AG04450 (cell line): ENCODE measurements around the gene PROSER2. TPM values are rescaled to one million over a fixed set of nuclear protein-coding genes. Genes with fewer than 3 reads are reported as not detected.

Source experiments
- CTCF ChIA-PET: fragments of 300-600, 350-600 bp; formaldehyde crosslinking; extraction: SDS; loops from one replicate; lab custom pipeline; 2022; ENCODE audit warnings: antibody characterized with exemption, inconsistent platforms; lab: Charles Lee
- POLR2A ChIA-PET: fragments of 350-600 bp; formaldehyde crosslinking; extraction: SDS; loops from one replicate; lab custom pipeline; 2021; ENCODE audit warnings: antibody characterized with exemption, inconsistent platforms; lab: Yijun Ruan, JAX
- DNase-seq: peaks from one replicate; pipeline ENCODE4 v3.0.0-alpha.2; 2011; ENCODE audit warnings: low read depth, low spot score
- H3K27ac ChIP-seq: one replicate; pipeline ENCODE4 v1.5.1; 2012; ENCODE audit warnings: low read depth, low read length, control low read depth
- H3K27me3 ChIP-seq: one replicate; pipeline ENCODE4 v1.6.0; 2012; ENCODE audit warnings: low read length; ENCODE audit not compliant: control insufficient read depth, insufficient read depth
- H3K4me3 ChIP-seq: 2 replicates; pipeline ENCODE4 v1.5.1; 2011; ENCODE audit warnings: mild to moderate bottlenecking, low read depth, low read length, control low read depth
- H3K9me3 ChIP-seq: 2 replicates; pipeline ENCODE4 v1.5.1; 2012; ENCODE audit warnings: low read length; ENCODE audit not compliant: control insufficient read depth, insufficient read depth
- polyA plus RNA-seq: library from polyadenylated mRNA; depleted of rRNA; stranded (reverse); fragments of >200 nt; gene quantifications from 2 replicates; pipeline ENCODE4 v1.2.3, GENCODE V29; 2011
- TF ChIP-seq, protein P1 (sequence below): IDR thresholded peaks from 2 replicates; pipeline ENCODE4 v1.5.1; 2011; ENCODE audit warnings: low read depth, low read length, control low read depth, inconsistent platforms

Gene PROSER2
- polyA plus RNA-seq, 1 experiment = 0.53 TPM

- POLR2A ChIA-PET = interaction anchor here (0.6 kb wide), 1 partner anchor 10 kb away, joined by 3 read pairs; no protein-coding TSS in a partner anchor
These were observed 24.1 kb upstream of the PROSER2 start for GRCh38 chr10:11798845-11799735.

GRCh38 chr10:11799736-11800080, 23.4 kb upstream of the PROSER2 start:
- POLR2A ChIA-PET = no interaction called here
- DNase-seq = no peak
- TF ChIP-seq, protein P1, sequence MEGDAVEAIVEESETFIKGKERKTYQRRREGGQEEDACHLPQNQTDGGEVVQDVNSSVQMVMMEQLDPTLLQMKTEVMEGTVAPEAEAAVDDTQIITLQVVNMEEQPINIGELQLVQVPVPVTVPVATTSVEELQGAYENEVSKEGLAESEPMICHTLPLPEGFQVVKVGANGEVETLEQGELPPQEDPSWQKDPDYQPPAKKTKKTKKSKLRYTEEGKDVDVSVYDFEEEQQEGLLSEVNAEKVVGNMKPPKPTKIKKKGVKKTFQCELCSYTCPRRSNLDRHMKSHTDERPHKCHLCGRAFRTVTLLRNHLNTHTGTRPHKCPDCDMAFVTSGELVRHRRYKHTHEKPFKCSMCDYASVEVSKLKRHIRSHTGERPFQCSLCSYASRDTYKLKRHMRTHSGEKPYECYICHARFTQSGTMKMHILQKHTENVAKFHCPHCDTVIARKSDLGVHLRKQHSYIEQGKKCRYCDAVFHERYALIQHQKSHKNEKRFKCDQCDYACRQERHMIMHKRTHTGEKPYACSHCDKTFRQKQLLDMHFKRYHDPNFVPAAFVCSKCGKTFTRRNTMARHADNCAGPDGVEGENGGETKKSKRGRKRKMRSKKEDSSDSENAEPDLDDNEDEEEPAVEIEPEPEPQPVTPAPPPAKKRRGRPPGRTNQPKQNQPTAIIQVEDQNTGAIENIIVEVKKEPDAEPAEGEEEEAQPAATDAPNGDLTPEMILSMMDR = no peak
- Histone ChIP-seq H3K9me3 (peaks cover 3% of the 10 kb centered on the region; the same call in 1 of the 2 replicates), H3K4me3 (no peak overlapping the region), H3K27me3 (no peaks in the 10 kb centered on the region), H3K27ac (no peak overlapping the region)
- CTCF ChIA-PET = interaction anchor here (0.7 to 3.1 kb wide), 2 partner anchors 17 to 20 kb away, joined by 5 to 15 read pairs; no protein-coding TSS in a partner anchor

More at GRCh38 chr10:11798845-11799735, 24.1 kb upstream of the PROSER2 start:
- peaks cover 3% of the 10 kb centered on the region; the same call in 1 of the 2 replicates for H3K9me3 ChIP-seq
- DNase-seq = no peak
- CTCF ChIA-PET = interaction anchor here (0.7 to 3.1 kb wide), 4 partner anchors 15 to 21 kb away, joined by 3 to 15 read pairs (median 4); no protein-coding TSS in a partner anchor
- TF ChIP-seq, protein P1 = no peak
- no peaks in the 10 kb centered on the region for H3K27me3 ChIP-seq
- no peak overlapping the region for H3K27ac ChIP-seq
- no peak overlapping the region for H3K4me3 ChIP-seq

DNA sequence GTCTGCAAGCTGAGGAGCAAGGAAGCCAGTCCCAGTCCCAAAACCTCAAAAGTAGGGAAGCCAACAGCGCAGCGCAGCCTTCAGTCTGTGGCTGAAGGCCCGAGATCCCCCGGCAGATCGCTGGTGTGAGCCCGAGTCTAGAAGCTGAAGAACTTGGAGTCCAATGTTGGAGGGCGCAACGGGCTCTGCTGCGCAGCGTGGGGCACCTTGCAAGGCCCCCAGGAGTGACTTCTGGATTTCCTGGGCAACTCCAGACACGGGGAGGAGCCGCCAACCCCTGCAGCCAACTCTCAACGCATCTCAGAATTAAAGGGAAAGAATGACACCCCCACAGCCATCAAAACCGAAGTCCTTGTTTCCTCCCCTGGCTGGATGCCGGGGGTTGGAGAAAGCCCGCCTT, 18.8 kb upstream of the PROSER2 start:
- no peak overlapping the region for H3K4me3 ChIP-seq
- CTCF ChIA-PET = no interaction called here
- no peaks in the 10 kb centered on the region; the same call in 1 of the 2 replicates for H3K9me3 ChIP-seq
- TF ChIP-seq, protein P1 = no peak
- H3K27ac ChIP-seq = no peak overlapping the region
- peaks cover 2% of the 10 kb centered on the region for H3K27me3 ChIP-seq
- POLR2A ChIA-PET = no interaction called here
- no peak for DNase-seq

DNA sequence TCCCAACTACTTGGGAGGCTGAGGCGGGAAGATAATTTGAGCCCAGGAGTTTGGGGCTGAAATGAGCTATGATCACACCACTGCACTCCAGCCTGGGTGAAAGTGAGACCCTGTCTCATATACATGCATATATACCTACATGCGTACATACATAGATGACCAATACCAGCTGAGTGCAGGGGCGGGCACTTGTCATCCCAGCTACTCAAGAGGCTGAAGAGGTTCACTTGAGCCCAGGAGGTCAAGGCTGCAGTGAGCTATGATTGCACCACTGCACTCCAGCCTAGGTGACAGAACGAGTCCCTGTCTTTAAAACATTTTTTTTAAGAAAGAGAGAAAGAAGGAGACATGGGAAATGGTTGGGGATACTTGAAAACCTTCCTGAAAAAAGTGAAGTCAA, 17.4 kb upstream of the PROSER2 start:
- CTCF ChIA-PET = interaction anchor here (1.0 kb wide), 1 partner anchor 23 kb away, joined by 3 read pairs; no protein-coding TSS in a partner anchor
- no peak for DNase-seq
- peaks cover 2% of the 10 kb centered on the region for H3K27me3 ChIP-seq
- TF ChIP-seq, protein P1 = no peak
- H3K4me3 ChIP-seq = no peak overlapping the region
- no peak overlapping the region for H3K27ac ChIP-seq
- POLR2A ChIA-PET = no interaction called here
- no peaks in the 10 kb centered on the region; the same call in 1 of the 2 replicates for H3K9me3 ChIP-seq

DNA sequence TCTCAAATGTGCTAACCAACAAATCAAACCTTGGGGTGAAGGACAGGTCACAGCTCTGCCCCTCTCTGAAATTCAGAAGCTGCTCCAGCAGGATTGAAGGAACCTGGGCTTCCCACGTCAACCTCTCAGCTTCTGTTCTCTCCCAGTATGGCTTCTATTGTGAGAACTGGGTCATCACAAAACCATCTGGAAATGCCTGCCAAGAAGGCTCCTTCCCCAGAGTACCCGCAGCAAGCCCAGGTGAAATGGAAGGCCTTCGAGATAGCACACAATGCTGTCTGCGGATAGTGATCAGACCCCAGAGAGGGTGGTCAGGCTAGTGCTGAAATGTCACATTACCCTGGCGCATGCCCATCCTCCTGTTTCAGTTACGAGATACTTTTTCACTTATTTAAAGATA, 16.4 kb upstream of the PROSER2 start:
- H3K9me3 ChIP-seq = no peaks in the 10 kb centered on the region; the same call in 1 of the 2 replicates
- CTCF ChIA-PET = no interaction called here
- H3K4me3 ChIP-seq = no peak overlapping the region
- peaks cover 2% of the 10 kb centered on the region for H3K27me3 ChIP-seq
- TF ChIP-seq, protein P1 = no peak
- DNase-seq = no peak
- no peak overlapping the region for H3K27ac ChIP-seq
- POLR2A ChIA-PET = no interaction called here
